H1 (cell line): ENCODE measurements around the gene LRRC26. TPM values are rescaled to one million over a fixed set of nuclear protein-coding genes. Genes with fewer than 3 reads are reported as not detected.

Experiments
- CTCF ChIA-PET: fragments of 300-600 bp; sonication (Branson Sonifier 250); formaldehyde crosslinking; loops from one replicate; lab custom pipeline; 2021; ENCODE audit not compliant: partially characterized antibody; lab: Charles Lee
- POLR2A ChIA-PET: fragments of 300-600 bp; sonication (Branson Sonifier 250); formaldehyde crosslinking; loops from one replicate; lab custom pipeline; 2021; ENCODE audit warnings: inconsistent platforms; ENCODE audit not compliant: partially characterized antibody; lab: Charles Lee
- DNase-seq, 2 experiments: peaks; one replicate each; pipeline versions ENCODE4 v3.0.0 to v3.0.0-alpha.2; 2010 to 2022; ENCODE audit warnings: low spot score in 2 of 2, low read depth in 1 of 2, mixed read lengths in 1 of 2
- FAIRE-seq: peaks from 2 replicates; lab custom pipeline; 2011; peaks lifted over from hg19 to GRCh38; lab: Jason Lieb, UNC
- H2AFZ ChIP-seq: 2 replicates; pipeline ENCODE4 v1.8.1; 2012; ENCODE audit warnings: low read length, inconsistent platforms
- H2AK5ac ChIP-seq: 2 replicates; pipeline ENCODE4 v1.6.1; 2013; ENCODE audit warnings: low read depth, low read length
- H2BK120ac ChIP-seq: replicated peaks from 2 replicates; pipeline ENCODE3; 2013; ENCODE audit warnings: low read depth, low read length, inconsistent platforms
- H2BK12ac ChIP-seq: 2 replicates; pipeline ENCODE4 v1.6.1; 2013; ENCODE audit warnings: low read depth, low read length
- H2BK15ac ChIP-seq: 2 replicates; pipeline ENCODE4 v1.6.1; 2013; ENCODE audit warnings: low read length
- H2BK20ac ChIP-seq: 2 replicates; pipeline ENCODE4 v1.6.1; 2013; ENCODE audit warnings: low read length
- H2BK5ac ChIP-seq: 2 replicates; pipeline ENCODE4 v1.6.1; 2013; ENCODE audit warnings: low read depth, low read length
- H3K14ac ChIP-seq: 2 replicates; pipeline ENCODE4 v1.6.1; 2013; ENCODE audit warnings: inconsistent platforms; ENCODE audit not compliant: insufficient read length
- H3K18ac ChIP-seq: 2 replicates; pipeline ENCODE4 v1.6.1; 2013; ENCODE audit warnings: low read length; ENCODE audit errors: extremely low read depth
- H3K23ac ChIP-seq: 2 replicates; pipeline ENCODE4 v1.6.1; 2013; ENCODE audit warnings: inconsistent platforms; ENCODE audit not compliant: insufficient read length
- H3K23me2 ChIP-seq: 2 replicates; pipeline ENCODE4 v1.6.1; 2013; ENCODE audit warnings: low read depth, low read length
- H3K27ac ChIP-seq: 2 replicates; pipeline ENCODE4 v1.6.1; 2011; ENCODE audit warnings: low read depth, low read length, inconsistent platforms
- H3K27me3 ChIP-seq, 4 experiments: replicated peaks in 1 of 4; 1 replicate in 1 of 4; 2 replicates in 3 of 4; pipeline versions ENCODE4 v1.6.1 to v1.8.1; 2011 to 2013; ENCODE audit warnings: low read length in 3 of 4, mild to moderate bottlenecking in 3 of 4, inconsistent platforms in 2 of 4, mixed read lengths in 2 of 4, moderate library complexity in 1 of 4; ENCODE audit not compliant: control insufficient read depth in 3 of 4, insufficient read depth in 3 of 4; ENCODE audit errors: extremely low read depth in 1 of 4
- H3K36me3 ChIP-seq, 4 experiments: 2 replicates each; pipeline versions ENCODE4 v1.6.1 to v1.8.1; 2011 to 2013; ENCODE audit warnings: mild to moderate bottlenecking in 4 of 4, low read length in 3 of 4, moderate library complexity in 2 of 4, control low read depth in 1 of 4, inconsistent platforms in 1 of 4; ENCODE audit not compliant: insufficient read depth in 4 of 4, control insufficient read depth in 2 of 4
- H3K4ac ChIP-seq: replicated peaks from 2 replicates; pipeline ENCODE3; 2013; ENCODE audit warnings: low read length, low read depth, mixed read lengths, inconsistent platforms; ENCODE audit not compliant: insufficient read length
- H3K4me1 ChIP-seq, 4 experiments: replicated peaks in 1 of 4; 1 replicate in 1 of 4; 2 replicates in 3 of 4; pipeline versions ENCODE4 v1.6.1 to v1.8.1; 2011 to 2013; ENCODE audit warnings: low read length in 3 of 4, inconsistent platforms in 2 of 4, mixed read lengths in 1 of 4; ENCODE audit not compliant: insufficient read depth in 4 of 4, control insufficient read depth in 3 of 4
- H3K4me2 ChIP-seq, 2 experiments: 2 replicates each; pipeline versions ENCODE4 v1.6.1 to v1.8.1; 2011 to 2013; ENCODE audit warnings: low read depth in 2 of 2, low read length in 2 of 2, control low read depth in 1 of 2, inconsistent platforms in 1 of 2, mild to moderate bottlenecking in 1 of 2; ENCODE audit not compliant: insufficient read depth in 1 of 2
- H3K4me3 ChIP-seq, 4 experiments: fragments of 200-600, 300-600 bp in 1 of 4; sonication (generic), shearing (Covaris generic), sonication (Bioruptor Twin) in 1 of 4; 2 replicates each; pipeline versions ENCODE4 v1.5.1 to v1.8.1; 2011 to 2016; ENCODE audit warnings: low read length in 4 of 4, low read depth in 3 of 4, control low read depth in 2 of 4, inconsistent platforms in 2 of 4, mild to moderate bottlenecking in 2 of 4, mixed read lengths in 1 of 4, moderate library complexity in 1 of 4; ENCODE audit not compliant: insufficient read depth in 2 of 4; ENCODE audit errors: extremely low read depth in 1 of 4
- H3K56ac ChIP-seq: replicated peaks from 2 replicates; pipeline ENCODE3; 2013; ENCODE audit warnings: low read depth, mild to moderate bottlenecking, mixed read lengths, low read length, inconsistent platforms; ENCODE audit not compliant: insufficient read length
- H3K79me1 ChIP-seq: 2 replicates; pipeline ENCODE4 v1.6.1; 2013; ENCODE audit warnings: low read depth, low read length, control low read depth
- H3K79me2 ChIP-seq, 2 experiments: 2 replicates each; pipeline versions ENCODE4 v1.6.1 to v1.8.1; 2012 to 2013; ENCODE audit warnings: low read length in 2 of 2, mild to moderate bottlenecking in 2 of 2, inconsistent platforms in 1 of 2; ENCODE audit not compliant: insufficient read depth in 2 of 2, control insufficient read depth in 1 of 2
- H3K9ac ChIP-seq, 4 experiments: replicated peaks in 1 of 4; 1 replicate in 1 of 4; 2 replicates in 3 of 4; pipeline versions ENCODE4 v1.6.1 to v1.8.1; 2011 to 2013; ENCODE audit warnings: low read depth in 3 of 4, low read length in 3 of 4, control low read depth in 2 of 4, mild to moderate bottlenecking in 2 of 4, moderate library complexity in 2 of 4, inconsistent platforms in 1 of 4; ENCODE audit errors: extremely low read depth in 1 of 4
- H3K9me3 ChIP-seq, 2 experiments: 2 replicates each; pipeline versions ENCODE4 v1.6.1 to v1.8.1; 2012 to 2013; ENCODE audit warnings: mild to moderate bottlenecking in 2 of 2, moderate library complexity in 2 of 2, control low read depth in 1 of 2, inconsistent platforms in 1 of 2, low read depth in 1 of 2, low read length in 1 of 2, mixed read lengths in 1 of 2; ENCODE audit not compliant: insufficient read depth in 2 of 2
- H4K20me1 ChIP-seq, 2 experiments: replicated peaks in 1 of 2; 2 replicates each; pipeline versions ENCODE3 to v1.8.1; 2011 to 2013; ENCODE audit warnings: inconsistent platforms in 2 of 2, low read length in 2 of 2, mild to moderate bottlenecking in 1 of 2; ENCODE audit not compliant: insufficient read depth in 2 of 2, control insufficient read depth in 1 of 2
- H4K5ac ChIP-seq: 2 replicates; pipeline ENCODE4 v1.6.1; 2013; ENCODE audit warnings: low read length, low read depth, mixed read lengths, inconsistent platforms; ENCODE audit not compliant: insufficient read length
- H4K8ac ChIP-seq: 2 replicates; pipeline ENCODE4 v1.8.0; 2013; ENCODE audit warnings: mild to moderate bottlenecking, moderate library complexity, low read length, inconsistent platforms; ENCODE audit not compliant: insufficient read depth; ENCODE audit errors: extremely low read depth
- H4K91ac ChIP-seq: replicated peaks from 2 replicates; pipeline ENCODE3; 2013; ENCODE audit warnings: low read length, mixed read lengths, inconsistent platforms; ENCODE audit not compliant: insufficient read length
- CBX8 ChIP-seq: fragments of 300-800, 300-1000 bp; sonication (generic); IDR thresholded peaks from 2 replicates; pipeline ENCODE4 v1.7.1; 2016; ENCODE audit warnings: low read depth, low read length, borderline replicate concordance
- CHD1 ChIP-seq: IDR thresholded peaks from 2 replicates; pipeline ENCODE4 v1.6.1; 2012; ENCODE audit warnings: low read depth, low read length, improper control_type of control experiment
- CREB1 ChIP-seq: IDR thresholded peaks from 2 replicates; pipeline ENCODE4 v1.6.1; 2012; ENCODE audit warnings: inconsistent platforms
- CTBP2 ChIP-seq: IDR thresholded peaks from 2 replicates; pipeline ENCODE4 v1.7.0; 2011; ENCODE audit warnings: borderline replicate concordance, mild to moderate bottlenecking, moderate library complexity, mixed read lengths, low read length; ENCODE audit not compliant: insufficient read depth, insufficient read length
- E2F6 ChIP-seq: IDR thresholded peaks from 2 replicates; pipeline ENCODE4 v1.6.1; 2012; ENCODE audit warnings: inconsistent platforms
- RNF2 ChIP-seq: fragments of 200-900, 300-1000 bp; sonication (generic); IDR thresholded peaks from 2 replicates; pipeline ENCODE4 v1.7.1; 2016; ENCODE audit warnings: borderline replicate concordance, low read depth, mild to moderate bottlenecking, antibody characterized with exemption, low read length; ENCODE audit not compliant: poor library complexity, severe bottlenecking; ENCODE audit errors: missing control alignments
- RXRA ChIP-seq: IDR thresholded peaks from 2 replicates; pipeline ENCODE4 v1.6.1; 2011; ENCODE audit warnings: low read depth, mild to moderate bottlenecking, low read length, moderate library complexity; ENCODE audit not compliant: insufficient read depth
- SAP30 ChIP-seq: fragments of 300-600 bp; sonication (generic); IDR thresholded peaks from 2 replicates; pipeline ENCODE4 v1.7.1; 2012; ENCODE audit warnings: low read length, moderate library complexity, mild to moderate bottlenecking, inconsistent platforms; ENCODE audit not compliant: insufficient read depth, insufficient replicate concordance
- SIX5 ChIP-seq: IDR thresholded peaks from 2 replicates; pipeline ENCODE4 v1.6.1; 2011; ENCODE audit warnings: mild to moderate bottlenecking, low read depth, low read length
- SP4 ChIP-seq: IDR thresholded peaks from 2 replicates; pipeline ENCODE4 v1.6.1; 2012; ENCODE audit warnings: low read length, inconsistent platforms
- SUZ12 ChIP-seq: fragments of 200-600 bp; sonication (generic); IDR thresholded peaks from 2 replicates; pipeline ENCODE4 v1.6.1; 2012; ENCODE audit warnings: mild to moderate bottlenecking, inconsistent platforms, low read length, moderate library complexity, mixed read lengths
- TBP ChIP-seq: IDR thresholded peaks from 2 replicates; pipeline ENCODE4 v1.6.1; 2011; ENCODE audit warnings: low read depth, low read length, improper control_type of control experiment
- TEAD4 ChIP-seq: IDR thresholded peaks from 2 replicates; pipeline ENCODE4 v1.6.1; 2012; ENCODE audit warnings: low read depth, low read length, inconsistent platforms, mixed read lengths
- WGBS, 2 experiments: shearing (Covaris generic) in 1 of 2; methylation state at CpG; one replicate each; pipeline versions ENCODE4 v1.1.6 to v1.1.7; 2013 to 2015; ENCODE audit warnings: low lambda C conversion rate in 2 of 2, mixed read lengths in 2 of 2, inconsistent platforms in 1 of 2, low coverage in 1 of 2, missing lambda C conversion rate in 1 of 2; ENCODE audit not compliant: insufficient replicate concordance in 2 of 2, insufficient coverage in 1 of 2, insufficient read length in 1 of 2; ENCODE audit errors: extremely low coverage in 1 of 2, missing lambda C conversion rate in 1 of 2; 5-methylcytosine and 5-hydroxymethylcytosine counted together
- polyA plus RNA-seq, 7 experiments: library from polyadenylated mRNA; depleted of rRNA in 3 of 7; stranded (reverse) in 5 of 7; unstranded in 2 of 7; fragments of >200 nt in 5 of 7; fragments of 200-250 nt in 2 of 7; gene quantifications; 1 replicate in 5 of 7; 2 replicates in 1 of 7; 4 replicates in 1 of 7; pipeline versions ENCODE4 v1.2.1 to v1.2.3, GENCODE V29; 2011 to 2013; ENCODE audit warnings: missing spikeins in 2 of 7, mixed read lengths in 2 of 7
- total RNA-seq: library from RNA; stranded (reverse); fragmentation: NEBNext Ultra II Directional; extraction: Animal tissue kit (Norgen Biotek cat#: 25700); gene quantifications from 2 replicates; pipeline ENCODE4 v1.2.1, GENCODE V29; 2021

LRRC26 gene
- total and polyA plus RNA-seq, 2 of the 8 experiments (the other 6 are each of a cell fraction or from before 2014, with no cell fraction given) = 0.34 to 0.85 TPM

GRCh38 chr9:137147793-137148160, 22.1 kb downstream of the LRRC26 start:
- H3K56ac ChIP-seq = no peak overlapping the region
- H3K4ac ChIP-seq = no peak overlapping the region
- H2BK12ac ChIP-seq = no peak overlapping the region
- H3K27ac ChIP-seq = no peak overlapping the region
- 76% methylated on average over 7 of the region's 24 CpGs; no CpG with 5 or more reads in 1 of the 2 experiments for WGBS, 2 experiments
- H2AK5ac ChIP-seq = no peak overlapping the region
- CTCF ChIA-PET = no interaction called here
- H3K79me2 ChIP-seq = no peaks in the 10 kb centered on the region
- H3K9ac ChIP-seq = no peak overlapping the region
- H3K23ac ChIP-seq = no peak overlapping the region
- no peak overlapping the region for H4K8ac ChIP-seq
- H4K5ac ChIP-seq = no peak overlapping the region
- FAIRE-seq (no peak), DNase-seq (no peak)
- no peak overlapping the region for H2BK5ac ChIP-seq
- H3K27me3 ChIP-seq = peaks cover 0 to 11% (median 9%) of the 10 kb centered on the region in 4 experiments; a peak in 5 of 7 replicates
- no peak overlapping the region for H3K4me3 ChIP-seq
- peaks cover 3 to 10% of the 10 kb centered on the region in 2 experiments for H4K20me1 ChIP-seq
- no peaks in the 10 kb centered on the region for H3K79me1 ChIP-seq
- no peak overlapping the region for H2BK15ac ChIP-seq
- no peak overlapping the region for H3K4me2 ChIP-seq
- H4K91ac ChIP-seq = no peak overlapping the region
- H3K36me3 ChIP-seq = no peaks in the 10 kb centered on the region; a peak in 1 of 8 replicates
- no peak overlapping the region for H3K14ac ChIP-seq
- H2BK120ac ChIP-seq = no peak overlapping the region
- H3K9me3 ChIP-seq = peaks cover 0 to 1% of the 10 kb centered on the region in 2 experiments; a peak in 3 of 4 replicates
- no peak overlapping the region for H2AFZ ChIP-seq
- no peak overlapping the region for H2BK20ac ChIP-seq
- POLR2A ChIA-PET = no interaction called here
- peaks cover 0 to 9% (median 0%) of the 10 kb centered on the region in 4 experiments; a peak in 1 of 7 replicates for H3K4me1 ChIP-seq
- no peaks in the 10 kb centered on the region for H3K23me2 ChIP-seq
- no peak overlapping the region for H3K18ac ChIP-seq
- TF ChIP-seq CREB1 (no peak), CHD1 (no peak), RXRA (no peak), TEAD4 (no peak), SP4 (no peak), SUZ12 (no peak), RNF2 (no peak), CTBP2 (no peak), E2F6 (no peak), SIX5 (no peak), TBP (no peak), SAP30 (no peak), CBX8 (no peak)
